Thyroid gland (tissue), 4 donors: ENCODE measurements around the gene GRIN2C.

Experiments
- CTCF ChIP-seq, 6 experiments: fragments of 200-600 bp in 3 of 6; fragments of 450-650 bp in 3 of 6; sonication (generic) in 3 of 6; IDR thresholded peaks; one replicate each; pipeline ENCODE4 v1.5.1; 2016 to 2019; ENCODE audit warnings: antibody characterized with exemption in 6 of 6, mild to moderate bottlenecking in 2 of 6, inconsistent platforms in 1 of 6, moderate library complexity in 1 of 6
- POLR2A ChIP-seq, 2 donors: fragments of 450-650 bp; IDR thresholded peaks; one replicate each; pipeline ENCODE4 v1.6.1; 2017; ENCODE audit warnings: antibody characterized with exemption in 2 of 2, mild to moderate bottlenecking in 2 of 2, moderate library complexity in 1 of 2

GRCh38 chr17:74852237-74853047 is 7.2 kb downstream of the GRIN2C start:
- no peak for TF ChIP-seq POLR2A (IDR thresholded peaks at IDR 0.05)
- peak in 1 of 6 experiments; percentile 10 for TF ChIP-seq CTCF (IDR thresholded peaks at IDR 0.05)
